HUDEP-2 (cell line): ENCODE data around the gene RBM48.
"Not testable (repeated sequence)": the region's sequence is repeated elsewhere in the genome, so short reads cannot be mapped to it uniquely, and the experiment has no call there.

ENCODE experiments used
- DNase-seq, 76 experiments: peaks; one replicate each; lab custom pipeline; 2025; ENCODE audit not compliant: unreplicated experiment in 76 of 76; lab: John Stamatoyannopoulos, UW

Gene RBM48

GRCh38 chr7:92528188-92528957 lies at the start of gene RBM48, which contains the start of gene PEX1:
Gene RBM48 (plus strand): TSS chr7:92528795. CDS start chr7:92528814, 19 bp downstream.
Gene PEX1 (minus strand): TSS chr7:92528520. CDS start chr7:92528435, 85 bp downstream.
- peak; percentile 72 to 99 (median 94) for DNase-seq

- DNase-seq = not testable (repeated sequence)
These were observed 49.4 kb upstream of the RBM48 start for GRCh38 chr7:92479146-92479545.

- DNase-seq = not testable (repeated sequence)
These were observed 45.0 kb upstream of the RBM48 start for GRCh38 chr7:92483624-92484023.

- DNase-seq = not testable (repeated sequence)
These were observed 44.4 kb upstream of the RBM48 start for GRCh38 chr7:92484226-92484625.

DNA sequence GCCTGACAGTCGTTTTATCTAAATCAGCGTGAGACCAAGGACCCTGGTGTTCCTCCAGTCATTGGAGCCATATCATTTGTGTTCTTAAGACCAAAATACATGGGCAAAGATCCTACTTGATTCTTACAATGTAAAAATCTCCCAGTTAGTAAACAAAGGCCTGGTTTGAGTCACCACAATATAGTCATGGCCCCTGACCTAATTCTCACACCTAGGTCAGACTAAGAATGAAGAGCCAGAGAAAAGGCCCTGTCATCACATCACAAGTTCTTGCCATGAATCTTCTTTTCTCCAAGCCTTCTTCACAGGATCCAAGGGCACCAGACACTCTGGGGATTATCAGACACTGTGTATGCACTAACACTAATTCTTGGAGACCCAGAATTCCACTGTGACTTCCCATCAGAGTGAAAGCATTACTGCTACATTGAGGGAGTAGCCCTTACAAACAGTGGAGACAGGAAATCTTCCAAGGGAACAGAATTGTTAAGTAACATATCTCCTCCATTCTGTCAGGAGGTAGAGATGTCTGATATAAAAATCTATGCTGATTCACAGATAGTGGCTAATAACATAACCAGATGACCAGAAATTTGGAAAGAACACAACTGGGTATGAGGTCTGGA lies 43.2 kb upstream of the RBM48 start:
- DNase-seq = no peak

DNA sequence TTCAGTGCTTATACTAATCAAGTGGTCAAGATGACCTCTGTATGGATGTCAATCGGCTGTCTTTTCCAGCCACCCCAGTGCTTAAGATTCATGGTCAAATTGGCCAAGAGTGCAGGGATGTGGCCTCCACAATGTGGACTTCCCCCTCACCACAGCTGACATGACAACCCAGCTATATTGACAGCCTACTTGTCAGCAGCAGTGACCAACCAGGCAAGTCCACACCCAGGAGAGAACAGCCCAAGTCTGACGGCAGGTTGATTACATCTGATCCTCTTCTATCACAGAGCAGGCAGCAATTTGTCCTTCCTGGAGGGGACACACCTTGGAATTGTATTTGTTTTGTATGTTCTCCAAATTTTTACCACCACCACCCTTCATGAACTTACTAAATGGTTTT lies 42.6 kb upstream of the RBM48 start:
- DNase-seq = no peak

DNA sequence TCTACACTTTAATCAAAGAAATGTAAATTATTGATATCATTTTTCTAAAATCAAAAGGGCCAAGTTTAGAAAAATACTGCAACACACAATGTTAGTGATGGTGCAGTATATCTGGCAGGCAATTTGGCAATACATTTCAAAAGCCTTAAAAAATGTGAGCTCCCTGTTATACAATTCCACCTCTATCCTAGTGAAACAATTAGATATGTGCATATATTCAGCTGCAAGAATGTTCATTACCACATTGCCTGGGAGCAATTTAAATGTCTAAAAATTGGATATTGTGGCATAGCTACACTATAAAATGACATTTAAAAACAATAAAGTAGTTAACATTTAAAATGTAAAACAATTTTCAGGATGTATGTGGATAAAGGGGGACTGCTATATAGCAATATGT lies 40.8 kb upstream of the RBM48 start:
- no peak for DNase-seq

- no peak for DNase-seq
These were observed 39.0 kb upstream of the RBM48 start for GRCh38 chr7:92489634-92490033.

- DNase-seq = no peak
These were observed 31.7 kb upstream of the RBM48 start for GRCh38 chr7:92496876-92497275.

DNA sequence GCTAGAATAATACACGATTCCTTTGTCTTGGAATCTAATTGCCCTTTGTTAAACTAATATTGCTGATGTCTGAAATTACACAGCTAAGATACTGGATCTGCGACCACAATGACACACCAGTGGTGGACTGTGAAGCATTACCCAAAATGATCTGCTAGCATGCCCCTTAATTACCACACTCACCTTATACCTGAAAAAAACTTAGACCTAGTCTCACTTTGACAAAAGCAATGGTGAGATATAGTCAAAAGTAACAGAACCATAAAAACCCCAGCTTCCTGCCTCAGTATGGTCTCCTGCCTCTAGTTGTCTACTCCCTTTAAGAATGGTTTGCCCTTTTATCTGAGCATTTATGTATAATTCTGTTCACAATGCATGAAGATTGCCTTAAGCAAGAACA lies 30.0 kb upstream of the RBM48 start:
- no peak for DNase-seq

DNA sequence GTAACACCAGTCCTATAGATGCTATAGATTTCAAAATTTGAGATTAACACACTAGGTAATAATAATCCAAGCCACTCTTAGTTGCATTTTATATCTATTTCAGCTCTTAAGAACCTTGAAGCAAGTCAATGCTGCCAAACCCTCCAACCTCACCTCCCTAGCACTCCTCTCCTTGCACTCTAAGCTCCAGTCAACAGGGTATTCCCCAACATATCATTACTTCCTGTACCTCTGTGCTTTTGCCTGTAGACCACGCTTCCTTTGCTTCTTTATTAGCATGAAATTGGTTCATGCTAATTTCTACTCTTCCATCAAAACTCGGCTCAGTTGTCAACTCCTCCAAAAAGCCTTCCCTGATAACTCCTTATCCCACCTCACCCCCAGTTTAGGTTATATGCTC lies 24.8 kb upstream of the RBM48 start:
- DNase-seq = no peak

GRCh38 chr7:92504563-92504962 lies 24.0 kb upstream of the RBM48 start:
- no peak for DNase-seq

DNA sequence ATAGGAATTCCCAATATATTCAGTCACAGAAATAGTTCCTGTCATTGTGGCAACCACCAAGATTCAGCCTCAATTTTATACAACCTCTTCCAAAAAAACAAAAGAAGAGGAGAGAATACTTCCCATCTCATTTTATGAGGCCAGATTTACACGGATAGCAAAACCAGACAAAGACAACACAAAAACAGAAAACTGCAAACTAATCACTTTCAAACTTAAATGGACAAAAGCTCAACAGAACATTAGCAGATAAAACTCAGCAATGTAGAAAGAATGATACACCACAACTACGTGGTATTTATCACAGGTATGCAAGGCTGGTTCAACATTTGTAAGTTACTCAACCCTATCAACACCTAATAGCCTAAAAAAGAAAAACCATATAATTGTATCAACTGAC lies 22.2 kb upstream of the RBM48 start:
- no peak for DNase-seq

GRCh38 chr7:92508946-92509345 lies 19.6 kb upstream of the RBM48 start:
- no peak for DNase-seq

- no peak for DNase-seq
These were observed 15.3 kb upstream of the RBM48 start for GRCh38 chr7:92513167-92513902.

DNA sequence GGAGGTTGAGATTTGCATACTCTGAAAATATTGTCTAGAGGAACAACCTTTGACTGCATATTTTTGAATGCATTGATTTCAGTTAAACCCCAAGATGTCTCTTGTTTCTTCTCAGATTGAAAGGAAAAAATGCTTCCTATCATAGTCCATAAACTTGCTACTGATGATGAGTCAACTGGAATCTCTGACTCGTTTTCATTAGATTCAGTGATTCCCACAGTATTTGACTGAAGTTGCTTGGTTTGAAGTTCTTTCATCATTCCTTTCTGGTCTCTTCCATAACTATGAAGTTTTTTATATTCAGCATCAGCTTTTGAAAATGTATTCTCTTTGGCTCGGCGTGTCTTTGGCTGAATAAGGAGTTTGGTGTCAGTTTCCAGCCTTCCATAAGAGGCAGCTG lies 11.0 kb upstream of the RBM48 start:
- no peak for DNase-seq

GRCh38 chr7:92520024-92520423 lies 8.6 kb upstream of the RBM48 start:
- no peak for DNase-seq

- DNase-seq = no peak
These were observed 5.5 kb upstream of the RBM48 start for GRCh38 chr7:92523110-92523509.

- DNase-seq = peak in 65 of 76 experiments; percentile 1 to 65 (median 34)
These were observed 1.1 kb upstream of the RBM48 start for GRCh38 chr7:92527300-92528187.

DNA sequence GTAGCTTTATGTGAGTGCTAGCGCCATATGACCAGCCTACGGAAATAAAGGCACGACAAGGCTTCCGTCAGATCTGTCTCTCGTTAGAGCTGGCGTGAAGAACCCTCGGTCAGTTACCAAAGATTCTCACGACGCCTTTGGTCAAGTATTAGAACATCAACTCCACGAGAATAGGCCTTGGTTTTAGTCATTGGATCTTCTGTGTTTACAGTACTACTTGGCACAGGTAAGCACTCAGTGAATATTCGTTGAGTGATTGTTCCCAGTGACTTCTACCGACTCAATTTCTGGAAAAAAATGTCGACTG lies 316 bp downstream of the RBM48 start:
- no peak for DNase-seq

DNA sequence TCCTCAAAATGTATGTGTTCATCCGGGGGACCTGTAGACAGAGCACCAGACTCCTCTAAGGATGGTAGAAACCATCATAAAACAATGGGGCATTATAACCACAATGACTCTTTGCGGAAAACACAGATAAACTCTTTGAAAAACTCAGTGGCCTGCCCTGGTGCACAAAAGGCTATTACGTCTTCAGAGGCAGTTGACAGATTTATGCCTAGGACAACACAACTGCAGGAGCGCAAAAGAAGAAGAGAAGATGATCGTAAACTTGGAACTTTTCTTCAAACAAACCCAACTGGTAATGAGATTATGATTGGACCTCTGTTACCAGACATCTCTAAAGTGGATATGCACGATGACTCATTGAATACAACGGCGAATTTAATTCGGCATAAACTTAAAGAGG lies 6.0 kb downstream of the RBM48 start:
- DNase-seq = no peak
